Glomerular endothelial cell (primary cell): ENCODE measurements around the gene ADGRL4. TPM values are rescaled to one million over a fixed set of nuclear protein-coding genes. Genes with fewer than 3 reads are reported as not detected.
"Not testable (repeated sequence)": the region's sequence is repeated elsewhere in the genome, so short reads cannot be mapped to it uniquely, and the experiment has no call there.

Experiments used
- DNase-seq: peaks from one replicate; pipeline ENCODE4 v3.0.0-alpha.2; 2011; ENCODE audit warnings: low read depth, low spot score; ENCODE audit errors: extremely low read depth
- total RNA-seq: library from RNA; depleted of rRNA; stranded (reverse); fragments of >200 nt; gene quantifications from 2 replicates; pipeline ENCODE4 v1.2.3, GENCODE V29; 2015

ADGRL4 gene
- total RNA-seq, 1 donor from 2014 or later = 170 TPM

- no peak for DNase-seq
Observed at GRCh38 chr1:78919150-78919549, 87.4 kb downstream of the ADGRL4 start.

GRCh38 chr1:78918157-78918556, 88.4 kb downstream of the ADGRL4 start:
- DNase-seq = no peak

- DNase-seq = no peak
Observed at GRCh38 chr1:78916986-78917385, 89.5 kb downstream of the ADGRL4 start.

GRCh38 chr1:78913950-78914349, 92.6 kb downstream of the ADGRL4 start:
- DNase-seq = no peak

- DNase-seq = no peak
Observed at GRCh38 chr1:78911956-78912880, 94.3 kb downstream of the ADGRL4 start.

- DNase-seq = no peak
Observed at GRCh38 chr1:78902641-78903040, 103.9 kb downstream of the ADGRL4 start.

- no peak for DNase-seq
Observed at GRCh38 chr1:78894811-78895210, 111.7 kb downstream of the ADGRL4 start.

GRCh38 chr1:78892260-78892840, 114.2 kb downstream of the ADGRL4 start:
- DNase-seq = no peak

GRCh38 chr1:78887458-78887857, 119.1 kb downstream of the ADGRL4 start:
- DNase-seq = no peak

GRCh38 chr1:78884685-78885452, 121.7 kb downstream of the ADGRL4 start:
- DNase-seq = no peak

GRCh38 chr1:78880223-78880622, 126.3 kb downstream of the ADGRL4 start:
- no peak for DNase-seq

GRCh38 chr1:78875986-78876385, 130.5 kb downstream of the ADGRL4 start:
- DNase-seq = not testable (repeated sequence)

- DNase-seq = peak; percentile 5
Observed at GRCh38 chr1:78872801-78873200, 133.7 kb downstream of the ADGRL4 start.

- no peak for DNase-seq
Observed at GRCh38 chr1:78871249-78871648, 135.3 kb downstream of the ADGRL4 start.

- no peak for DNase-seq
Observed at GRCh38 chr1:78869136-78869535, 137.4 kb downstream of the ADGRL4 start.

- DNase-seq = no peak
Observed at GRCh38 chr1:78864175-78864574, 142.4 kb downstream of the ADGRL4 start.

- no peak for DNase-seq
Observed at GRCh38 chr1:78856096-78856495, 150.4 kb downstream of the ADGRL4 start.

GRCh38 chr1:78855258-78855657, 151.3 kb downstream of the ADGRL4 start:
- no peak for DNase-seq

GRCh38 chr1:78854556-78854955, 152.0 kb downstream of the ADGRL4 start:
- DNase-seq = no peak

- DNase-seq = no peak
Observed at GRCh38 chr1:78843546-78843945, 163.0 kb downstream of the ADGRL4 start.

- no peak for DNase-seq
Observed at GRCh38 chr1:78843111-78843510, 163.4 kb downstream of the ADGRL4 start.
